Keratinocyte (primary cell): ENCODE measurements around the gene ATG9B.

Source experiments
- EZH2 ChIP-seq: IDR thresholded peaks from one replicate; pipeline ENCODE4 v1.6.1; 2012; ENCODE audit warnings: inconsistent platforms, mild to moderate bottlenecking, low read length, moderate library complexity
- TF ChIP-seq, protein P1 (sequence below), 3 experiments: IDR thresholded peaks in 1 of 3; conservative IDR thresholded peaks in 1 of 3; optimal IDR thresholded peaks in 1 of 3; 2 replicates in 2 of 3; 3 replicates in 1 of 3; pipeline versions ENCODE3 to v1.5.1; 2011; ENCODE audit warnings: low read length in 3 of 3, mild to moderate bottlenecking in 3 of 3, moderate library complexity in 2 of 3, control low read depth in 1 of 3, inconsistent platforms in 1 of 3; ENCODE audit not compliant: insufficient read depth in 2 of 3; ENCODE audit errors: extremely low read depth in 1 of 3

DNA sequence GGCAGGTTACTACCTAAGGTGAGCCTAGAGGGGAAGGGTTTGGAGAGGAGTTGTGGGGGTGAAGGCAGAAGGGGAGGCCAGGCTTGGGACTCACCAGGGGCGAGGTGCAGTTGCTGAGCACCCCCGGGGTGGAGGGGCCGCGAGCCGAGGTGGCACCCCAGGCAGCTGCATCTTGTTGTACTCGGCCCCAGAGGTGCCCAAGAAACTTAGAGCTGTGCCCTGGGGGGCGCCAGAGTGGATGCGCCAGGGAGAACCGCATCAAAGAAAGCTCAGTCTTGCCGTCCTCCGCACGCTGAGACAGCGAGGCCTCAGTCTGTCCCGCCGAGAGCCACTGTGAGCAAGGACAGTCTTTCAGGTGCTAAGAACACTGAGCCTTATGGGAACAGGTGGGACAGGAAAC lies 7.4 kb downstream of the ATG9B start:
- TF ChIP-seq, protein P1, sequence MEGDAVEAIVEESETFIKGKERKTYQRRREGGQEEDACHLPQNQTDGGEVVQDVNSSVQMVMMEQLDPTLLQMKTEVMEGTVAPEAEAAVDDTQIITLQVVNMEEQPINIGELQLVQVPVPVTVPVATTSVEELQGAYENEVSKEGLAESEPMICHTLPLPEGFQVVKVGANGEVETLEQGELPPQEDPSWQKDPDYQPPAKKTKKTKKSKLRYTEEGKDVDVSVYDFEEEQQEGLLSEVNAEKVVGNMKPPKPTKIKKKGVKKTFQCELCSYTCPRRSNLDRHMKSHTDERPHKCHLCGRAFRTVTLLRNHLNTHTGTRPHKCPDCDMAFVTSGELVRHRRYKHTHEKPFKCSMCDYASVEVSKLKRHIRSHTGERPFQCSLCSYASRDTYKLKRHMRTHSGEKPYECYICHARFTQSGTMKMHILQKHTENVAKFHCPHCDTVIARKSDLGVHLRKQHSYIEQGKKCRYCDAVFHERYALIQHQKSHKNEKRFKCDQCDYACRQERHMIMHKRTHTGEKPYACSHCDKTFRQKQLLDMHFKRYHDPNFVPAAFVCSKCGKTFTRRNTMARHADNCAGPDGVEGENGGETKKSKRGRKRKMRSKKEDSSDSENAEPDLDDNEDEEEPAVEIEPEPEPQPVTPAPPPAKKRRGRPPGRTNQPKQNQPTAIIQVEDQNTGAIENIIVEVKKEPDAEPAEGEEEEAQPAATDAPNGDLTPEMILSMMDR (optimal IDR thresholded peaks at IDR 0.05 in 1 of 3, IDR thresholded peaks at IDR 0.05 in 1 of 3, conservative IDR thresholded peaks at IDR 0.05 in 1 of 3; ENCODE audit: extremely low read depth in 1 of 3, insufficient read depth in 2 of 3, low read length in 3 of 3): no peak
- TF ChIP-seq EZH2: no peak
